GM10847 (cell line): ENCODE measurements around the gene DGKH.

ENCODE experiments used
- POLR2A ChIP-seq: IDR thresholded peaks from 2 replicates; pipeline ENCODE4 v1.6.1; 2011; ENCODE audit not compliant: insufficient read length; ENCODE audit errors: extremely low read depth

DGKH gene

GRCh38 chr13:42035905-42036521, 12.4 kb upstream of the DGKH start:
- TF ChIP-seq POLR2A: no peak

- no peak for TF ChIP-seq POLR2A
Measured at GRCh38 chr13:42036711-42037110, 11.7 kb upstream of the DGKH start.

GRCh38 chr13:42038661-42039456, 9.6 kb upstream of the DGKH start:
- TF ChIP-seq POLR2A: no peak

- TF ChIP-seq POLR2A: no peak
Measured at GRCh38 chr13:42039457-42039945, 8.9 kb upstream of the DGKH start.

- TF ChIP-seq POLR2A: peak; percentile 94
Measured at GRCh38 chr13:42039946-42040729, 8.3 kb upstream of the DGKH start.

GRCh38 chr13:42040730-42041010, 7.8 kb upstream of the DGKH start:
- TF ChIP-seq POLR2A: no peak

GRCh38 chr13:42041011-42041683, 7.3 kb upstream of the DGKH start:
- no peak for TF ChIP-seq POLR2A

- no peak for TF ChIP-seq POLR2A
Measured at GRCh38 chr13:42041684-42042035, 6.8 kb upstream of the DGKH start.

- TF ChIP-seq POLR2A: no peak
Measured at GRCh38 chr13:42043676-42044075, 4.8 kb upstream of the DGKH start.

GRCh38 chr13:42046448-42046847, 2.0 kb upstream of the DGKH start:
- TF ChIP-seq POLR2A: no peak

GRCh38 chr13:42047561-42048341, 697 bp upstream of the DGKH start:
- TF ChIP-seq POLR2A: no peak

GRCh38 chr13:42048684-42049453, 421 bp downstream of the DGKH start:
- peak; percentile 24 for TF ChIP-seq POLR2A

- TF ChIP-seq POLR2A: no peak
Measured at GRCh38 chr13:42049454-42049813, 986 bp downstream of the DGKH start.
